H1 (cell line): Measurements from ENCODE around the gene FXN. TPM values are rescaled to one million over a fixed set of nuclear protein-coding genes. Genes with fewer than 3 reads are reported as not detected.
"Not testable (repeated sequence)": the region's sequence is repeated elsewhere in the genome, so short reads cannot be mapped to it uniquely, and the experiment has no call there.

Experiments used
- CTCF ChIA-PET: fragments of 300-600 bp; sonication (Branson Sonifier 250); formaldehyde crosslinking; loops from one replicate; lab custom pipeline; 2021; ENCODE audit not compliant: partially characterized antibody; lab: Charles Lee
- POLR2A ChIA-PET: fragments of 300-600 bp; sonication (Branson Sonifier 250); formaldehyde crosslinking; loops from one replicate; lab custom pipeline; 2021; ENCODE audit warnings: inconsistent platforms; ENCODE audit not compliant: partially characterized antibody; lab: Charles Lee
- DNase-seq, 2 experiments: peaks; one replicate each; pipeline versions ENCODE4 v3.0.0 to v3.0.0-alpha.2; 2010 to 2022; ENCODE audit warnings: low spot score in 2 of 2, low read depth in 1 of 2, mixed read lengths in 1 of 2
- FAIRE-seq: peaks from 2 replicates; lab custom pipeline; 2011; peaks lifted over from hg19 to GRCh38; lab: Jason Lieb, UNC
- H2AFZ ChIP-seq: 2 replicates; pipeline ENCODE4 v1.8.1; 2012; ENCODE audit warnings: low read length, inconsistent platforms
- H2AK5ac ChIP-seq: 2 replicates; pipeline ENCODE4 v1.6.1; 2013; ENCODE audit warnings: low read depth, low read length
- H2BK120ac ChIP-seq: replicated peaks from 2 replicates; pipeline ENCODE3; 2013; ENCODE audit warnings: low read depth, low read length, inconsistent platforms
- H2BK12ac ChIP-seq: 2 replicates; pipeline ENCODE4 v1.6.1; 2013; ENCODE audit warnings: low read depth, low read length
- H2BK15ac ChIP-seq: 2 replicates; pipeline ENCODE4 v1.6.1; 2013; ENCODE audit warnings: low read length
- H2BK20ac ChIP-seq: 2 replicates; pipeline ENCODE4 v1.6.1; 2013; ENCODE audit warnings: low read length
- H2BK5ac ChIP-seq: 2 replicates; pipeline ENCODE4 v1.6.1; 2013; ENCODE audit warnings: low read depth, low read length
- H3K14ac ChIP-seq: 2 replicates; pipeline ENCODE4 v1.6.1; 2013; ENCODE audit warnings: inconsistent platforms; ENCODE audit not compliant: insufficient read length
- H3K18ac ChIP-seq: 2 replicates; pipeline ENCODE4 v1.6.1; 2013; ENCODE audit warnings: low read length; ENCODE audit errors: extremely low read depth
- H3K23ac ChIP-seq: 2 replicates; pipeline ENCODE4 v1.6.1; 2013; ENCODE audit warnings: inconsistent platforms; ENCODE audit not compliant: insufficient read length
- H3K23me2 ChIP-seq: 2 replicates; pipeline ENCODE4 v1.6.1; 2013; ENCODE audit warnings: low read depth, low read length
- H3K27ac ChIP-seq: 2 replicates; pipeline ENCODE4 v1.6.1; 2011; ENCODE audit warnings: low read depth, low read length, inconsistent platforms
- H3K27me3 ChIP-seq, 4 experiments: replicated peaks in 1 of 4; 1 replicate in 1 of 4; 2 replicates in 3 of 4; pipeline versions ENCODE4 v1.6.1 to v1.8.1; 2011 to 2013; ENCODE audit warnings: low read length in 3 of 4, mild to moderate bottlenecking in 3 of 4, inconsistent platforms in 2 of 4, mixed read lengths in 2 of 4, moderate library complexity in 1 of 4; ENCODE audit not compliant: control insufficient read depth in 3 of 4, insufficient read depth in 3 of 4; ENCODE audit errors: extremely low read depth in 1 of 4
- H3K36me3 ChIP-seq, 4 experiments: 2 replicates each; pipeline versions ENCODE4 v1.6.1 to v1.8.1; 2011 to 2013; ENCODE audit warnings: mild to moderate bottlenecking in 4 of 4, low read length in 3 of 4, moderate library complexity in 2 of 4, control low read depth in 1 of 4, inconsistent platforms in 1 of 4; ENCODE audit not compliant: insufficient read depth in 4 of 4, control insufficient read depth in 2 of 4
- H3K4ac ChIP-seq: replicated peaks from 2 replicates; pipeline ENCODE3; 2013; ENCODE audit warnings: low read length, low read depth, mixed read lengths, inconsistent platforms; ENCODE audit not compliant: insufficient read length
- H3K4me1 ChIP-seq, 4 experiments: replicated peaks in 1 of 4; 1 replicate in 1 of 4; 2 replicates in 3 of 4; pipeline versions ENCODE4 v1.6.1 to v1.8.1; 2011 to 2013; ENCODE audit warnings: low read length in 3 of 4, inconsistent platforms in 2 of 4, mixed read lengths in 1 of 4; ENCODE audit not compliant: insufficient read depth in 4 of 4, control insufficient read depth in 3 of 4
- H3K4me2 ChIP-seq, 2 experiments: 2 replicates each; pipeline versions ENCODE4 v1.6.1 to v1.8.1; 2011 to 2013; ENCODE audit warnings: low read depth in 2 of 2, low read length in 2 of 2, control low read depth in 1 of 2, inconsistent platforms in 1 of 2, mild to moderate bottlenecking in 1 of 2; ENCODE audit not compliant: insufficient read depth in 1 of 2
- H3K4me3 ChIP-seq, 4 experiments: fragments of 200-600, 300-600 bp in 1 of 4; sonication (generic), shearing (Covaris generic), sonication (Bioruptor Twin) in 1 of 4; 2 replicates each; pipeline versions ENCODE4 v1.5.1 to v1.8.1; 2011 to 2016; ENCODE audit warnings: low read length in 4 of 4, low read depth in 3 of 4, control low read depth in 2 of 4, inconsistent platforms in 2 of 4, mild to moderate bottlenecking in 2 of 4, mixed read lengths in 1 of 4, moderate library complexity in 1 of 4; ENCODE audit not compliant: insufficient read depth in 2 of 4; ENCODE audit errors: extremely low read depth in 1 of 4
- H3K56ac ChIP-seq: replicated peaks from 2 replicates; pipeline ENCODE3; 2013; ENCODE audit warnings: low read depth, mild to moderate bottlenecking, mixed read lengths, low read length, inconsistent platforms; ENCODE audit not compliant: insufficient read length
- H3K79me1 ChIP-seq: 2 replicates; pipeline ENCODE4 v1.6.1; 2013; ENCODE audit warnings: low read depth, low read length, control low read depth
- H3K79me2 ChIP-seq, 2 experiments: 2 replicates each; pipeline versions ENCODE4 v1.6.1 to v1.8.1; 2012 to 2013; ENCODE audit warnings: low read length in 2 of 2, mild to moderate bottlenecking in 2 of 2, inconsistent platforms in 1 of 2; ENCODE audit not compliant: insufficient read depth in 2 of 2, control insufficient read depth in 1 of 2
- H3K9ac ChIP-seq, 4 experiments: replicated peaks in 1 of 4; 1 replicate in 1 of 4; 2 replicates in 3 of 4; pipeline versions ENCODE4 v1.6.1 to v1.8.1; 2011 to 2013; ENCODE audit warnings: low read depth in 3 of 4, low read length in 3 of 4, control low read depth in 2 of 4, mild to moderate bottlenecking in 2 of 4, moderate library complexity in 2 of 4, inconsistent platforms in 1 of 4; ENCODE audit errors: extremely low read depth in 1 of 4
- H3K9me3 ChIP-seq, 2 experiments: 2 replicates each; pipeline versions ENCODE4 v1.6.1 to v1.8.1; 2012 to 2013; ENCODE audit warnings: mild to moderate bottlenecking in 2 of 2, moderate library complexity in 2 of 2, control low read depth in 1 of 2, inconsistent platforms in 1 of 2, low read depth in 1 of 2, low read length in 1 of 2, mixed read lengths in 1 of 2; ENCODE audit not compliant: insufficient read depth in 2 of 2
- H4K20me1 ChIP-seq, 2 experiments: replicated peaks in 1 of 2; 2 replicates each; pipeline versions ENCODE3 to v1.8.1; 2011 to 2013; ENCODE audit warnings: inconsistent platforms in 2 of 2, low read length in 2 of 2, mild to moderate bottlenecking in 1 of 2; ENCODE audit not compliant: insufficient read depth in 2 of 2, control insufficient read depth in 1 of 2
- H4K5ac ChIP-seq: 2 replicates; pipeline ENCODE4 v1.6.1; 2013; ENCODE audit warnings: low read length, low read depth, mixed read lengths, inconsistent platforms; ENCODE audit not compliant: insufficient read length
- H4K8ac ChIP-seq: 2 replicates; pipeline ENCODE4 v1.8.0; 2013; ENCODE audit warnings: mild to moderate bottlenecking, moderate library complexity, low read length, inconsistent platforms; ENCODE audit not compliant: insufficient read depth; ENCODE audit errors: extremely low read depth
- H4K91ac ChIP-seq: replicated peaks from 2 replicates; pipeline ENCODE3; 2013; ENCODE audit warnings: low read length, mixed read lengths, inconsistent platforms; ENCODE audit not compliant: insufficient read length
- WGBS, 2 experiments: shearing (Covaris generic) in 1 of 2; methylation state at CpG; one replicate each; pipeline versions ENCODE4 v1.1.6 to v1.1.7; 2013 to 2015; ENCODE audit warnings: low lambda C conversion rate in 2 of 2, mixed read lengths in 2 of 2, inconsistent platforms in 1 of 2, low coverage in 1 of 2, missing lambda C conversion rate in 1 of 2; ENCODE audit not compliant: insufficient replicate concordance in 2 of 2, insufficient coverage in 1 of 2, insufficient read length in 1 of 2; ENCODE audit errors: extremely low coverage in 1 of 2, missing lambda C conversion rate in 1 of 2; 5-methylcytosine and 5-hydroxymethylcytosine counted together
- polyA plus RNA-seq, 7 experiments: library from polyadenylated mRNA; depleted of rRNA in 3 of 7; stranded (reverse) in 5 of 7; unstranded in 2 of 7; fragments of >200 nt in 5 of 7; fragments of 200-250 nt in 2 of 7; gene quantifications; 1 replicate in 5 of 7; 2 replicates in 1 of 7; 4 replicates in 1 of 7; pipeline versions ENCODE4 v1.2.1 to v1.2.3, GENCODE V29; 2011 to 2013; ENCODE audit warnings: missing spikeins in 2 of 7, mixed read lengths in 2 of 7
- total RNA-seq: library from RNA; stranded (reverse); fragmentation: NEBNext Ultra II Directional; extraction: Animal tissue kit (Norgen Biotek cat#: 25700); gene quantifications from 2 replicates; pipeline ENCODE4 v1.2.1, GENCODE V29; 2021

Gene FXN
- total and polyA plus RNA-seq, 2 of the 8 experiments (the other 6 are each of a cell fraction or from before 2014, with no cell fraction given), result 34.2 to 37.5 TPM

DNA sequence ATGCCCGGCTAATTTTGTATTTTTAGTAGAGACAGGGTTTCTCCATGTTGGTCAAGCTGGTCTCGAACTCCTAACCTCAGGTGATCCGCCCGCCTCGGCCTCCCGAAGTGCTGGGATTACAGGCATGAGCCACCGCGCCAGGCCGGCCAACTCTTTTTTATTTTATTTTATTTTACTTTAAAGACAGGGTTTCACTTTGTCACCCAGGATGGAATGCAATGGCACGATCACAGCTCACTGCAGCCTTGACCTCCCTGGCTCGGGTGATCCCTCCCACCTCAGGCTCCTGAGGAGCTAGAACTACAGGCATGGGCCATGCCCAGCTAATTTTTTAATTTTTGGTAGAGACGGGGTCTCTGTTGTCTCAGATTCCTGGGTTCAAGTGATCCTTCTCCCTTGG lies 15.4 kb downstream of the FXN start:
- H3K27ac ChIP-seq, H3K18ac ChIP-seq, H4K8ac ChIP-seq, H3K4me3 ChIP-seq, H4K5ac ChIP-seq, H3K9ac ChIP-seq, H3K4me1 ChIP-seq, H3K14ac ChIP-seq, H3K23ac ChIP-seq, H2BK5ac ChIP-seq, POLR2A ChIA-PET, H3K4me2 ChIP-seq, H3K4ac ChIP-seq, H3K23me2 ChIP-seq, FAIRE-seq, H3K9me3 ChIP-seq, H3K27me3 ChIP-seq, H2AK5ac ChIP-seq, H3K79me1 ChIP-seq, DNase-seq, H2BK20ac ChIP-seq, H2AFZ ChIP-seq, H3K56ac ChIP-seq, H4K91ac ChIP-seq, H2BK120ac ChIP-seq, H2BK15ac ChIP-seq, H2BK12ac ChIP-seq, H4K20me1 ChIP-seq: not testable (repeated sequence)
- H3K79me2 ChIP-seq, result peaks cover 0 to 11% of the 10 kb centered on the region in 2 experiments; a peak in 2 of 4 replicates
- peaks cover 15 to 28% (median 16%) of the 10 kb centered on the region in 4 experiments for H3K36me3 ChIP-seq
- CTCF ChIA-PET, result interaction anchor here (0.8 to 10.8 kb wide), 4 partner anchors 19 to 167 kb away, joined by 3 to 100 read pairs (median 3); no protein-coding TSS in a partner anchor
- 96% methylated on average over 12 of the region's 12 CpGs; no CpG with 5 or more reads in 1 of the 2 experiments for WGBS, 2 experiments
